Superior temporal gyrus (tissue), 1 donor: Measurements from ENCODE around the gene FGD6.

Source experiments
- DNase-seq: peaks from one replicate; pipeline ENCODE4 v3.0.0-alpha.2; 2016; ENCODE audit errors: extremely low spot score

The FGD6 gene

DNA sequence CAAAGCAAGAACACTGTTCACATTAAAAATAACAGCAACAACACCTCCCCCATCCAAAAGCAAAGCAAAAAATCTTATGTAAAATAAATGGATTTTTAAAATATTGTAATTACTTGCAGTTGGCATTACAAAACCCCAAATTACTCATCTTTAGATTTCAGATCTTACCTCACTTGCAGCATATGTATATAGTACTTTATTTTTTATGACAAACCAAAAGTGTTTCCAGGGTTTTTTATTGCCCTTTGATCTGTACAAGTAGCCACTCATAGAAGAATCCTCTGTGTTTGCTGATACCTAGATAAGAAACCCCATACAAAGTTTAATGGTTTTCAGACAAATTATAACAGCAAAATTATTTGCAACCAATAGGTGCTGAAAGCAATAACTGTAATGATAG, 131.7 kb downstream of the FGD6 start:
- DNase-seq, result no peak

DNA sequence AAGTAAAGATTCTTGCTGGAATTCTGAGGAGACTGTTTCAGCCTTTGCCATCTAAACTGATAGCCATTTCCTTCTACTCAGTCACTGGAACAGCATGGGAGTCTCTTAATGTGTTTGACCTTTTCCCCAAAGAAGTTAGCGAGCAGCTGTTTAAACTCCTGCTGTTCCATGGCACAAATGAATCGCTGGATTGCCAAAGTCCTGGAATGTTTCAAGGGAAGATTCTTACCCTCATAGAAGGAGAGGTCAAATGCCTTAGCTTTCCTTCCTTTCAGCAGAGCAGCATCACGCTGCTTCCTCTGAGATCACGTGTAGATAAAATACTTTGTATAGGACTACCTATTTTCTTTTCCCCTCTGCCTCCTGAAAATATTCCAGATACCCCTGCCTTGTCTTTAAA, 133.3 kb downstream of the FGD6 start:
- no peak for DNase-seq

DNA sequence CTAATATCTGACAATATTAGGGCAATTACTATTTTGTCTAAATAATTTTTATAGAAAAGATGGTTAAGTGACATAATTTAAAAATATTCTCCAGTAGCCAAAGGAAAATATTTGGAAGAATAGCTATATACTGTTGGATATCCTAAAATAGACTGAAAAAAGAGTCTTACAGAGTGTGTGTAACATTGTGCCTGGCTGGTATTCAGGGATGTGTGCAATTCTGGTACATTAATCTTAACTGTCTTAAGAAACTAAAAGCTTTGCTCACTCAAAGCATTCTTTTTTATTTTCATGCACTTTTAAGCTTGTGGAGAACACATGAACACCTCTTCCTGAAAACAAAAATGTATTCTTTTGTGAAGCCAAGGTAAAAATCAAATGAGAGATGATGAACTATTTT, 133.8 kb downstream of the FGD6 start:
- DNase-seq, result no peak

DNA sequence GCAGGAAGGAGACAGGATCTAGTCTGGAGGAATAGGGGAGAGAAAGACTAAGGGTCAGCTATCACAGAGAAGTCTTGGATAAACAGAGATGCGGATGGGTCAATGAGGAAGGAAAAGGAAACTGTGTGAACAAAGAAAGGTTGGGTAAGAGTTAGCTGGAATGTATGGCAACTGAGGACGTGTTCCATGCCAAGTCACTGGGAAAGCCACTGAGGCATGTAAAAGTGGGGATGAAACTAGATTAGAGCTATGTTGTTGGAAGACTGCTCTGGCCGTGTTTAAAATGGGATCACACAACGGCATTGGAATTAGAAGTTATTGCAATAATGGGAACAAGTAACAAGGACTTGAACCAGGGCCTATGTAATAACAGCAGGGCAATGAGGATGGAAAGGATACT, 139.9 kb downstream of the FGD6 start:
- no peak for DNase-seq

DNA sequence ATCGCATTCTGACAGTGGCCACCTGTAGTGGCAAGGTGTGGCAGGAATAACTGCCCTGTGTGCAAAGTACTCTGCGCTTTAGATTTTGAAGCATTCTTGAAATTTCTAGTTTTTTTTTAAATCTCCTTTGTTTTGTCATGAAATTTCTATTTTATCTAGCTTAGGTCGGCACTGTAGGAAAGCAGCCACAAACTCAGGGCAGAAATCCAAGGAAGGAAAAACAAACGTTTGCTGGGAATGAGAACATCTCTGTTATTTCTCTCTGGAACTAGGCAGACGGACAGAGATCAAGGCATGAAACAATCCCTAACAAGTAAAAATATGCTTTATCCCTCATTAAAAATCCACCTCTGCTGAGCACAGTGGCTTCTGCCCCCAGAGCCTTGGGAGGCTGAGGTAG, 142.5 kb downstream of the FGD6 start:
- no peak for DNase-seq

DNA sequence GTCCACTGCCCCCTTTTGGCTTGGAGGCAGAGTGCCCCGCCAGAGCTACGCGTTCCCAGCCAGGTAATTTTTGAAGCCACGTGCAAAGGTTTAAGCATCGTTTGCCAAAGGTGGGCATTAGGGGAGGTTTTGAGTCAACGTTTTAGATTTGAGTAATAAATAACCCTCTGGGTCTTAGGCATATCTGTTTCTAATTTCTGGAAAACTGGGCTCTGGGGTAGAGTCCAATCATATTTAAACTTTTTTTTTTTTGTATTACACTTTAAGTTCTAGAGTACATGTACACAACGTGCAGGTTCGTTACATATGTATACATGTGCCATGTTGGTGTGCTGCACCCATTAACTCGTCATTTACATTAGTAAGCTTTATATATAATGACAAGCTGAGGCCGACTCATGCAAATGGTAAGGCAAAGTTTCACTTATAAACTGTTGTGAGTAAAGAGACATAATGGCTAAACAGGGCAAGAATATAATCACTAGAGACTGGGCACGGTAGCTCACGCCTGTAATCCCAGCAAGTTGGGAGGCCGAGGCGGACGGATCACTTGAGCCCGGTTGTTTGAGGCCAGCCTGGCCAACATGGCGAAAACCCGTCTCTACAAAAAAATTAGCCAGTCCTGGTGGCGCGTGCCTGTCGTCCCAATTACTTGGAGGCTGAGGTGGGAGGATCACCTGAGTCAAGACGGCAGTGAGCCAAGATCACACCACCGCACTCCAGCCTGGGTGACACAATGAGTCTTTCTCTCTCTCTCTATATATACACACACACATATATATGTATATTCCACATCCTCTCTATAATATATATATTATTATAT, 143.4 kb downstream of the FGD6 start:
- DNase-seq, result no peak

DNA sequence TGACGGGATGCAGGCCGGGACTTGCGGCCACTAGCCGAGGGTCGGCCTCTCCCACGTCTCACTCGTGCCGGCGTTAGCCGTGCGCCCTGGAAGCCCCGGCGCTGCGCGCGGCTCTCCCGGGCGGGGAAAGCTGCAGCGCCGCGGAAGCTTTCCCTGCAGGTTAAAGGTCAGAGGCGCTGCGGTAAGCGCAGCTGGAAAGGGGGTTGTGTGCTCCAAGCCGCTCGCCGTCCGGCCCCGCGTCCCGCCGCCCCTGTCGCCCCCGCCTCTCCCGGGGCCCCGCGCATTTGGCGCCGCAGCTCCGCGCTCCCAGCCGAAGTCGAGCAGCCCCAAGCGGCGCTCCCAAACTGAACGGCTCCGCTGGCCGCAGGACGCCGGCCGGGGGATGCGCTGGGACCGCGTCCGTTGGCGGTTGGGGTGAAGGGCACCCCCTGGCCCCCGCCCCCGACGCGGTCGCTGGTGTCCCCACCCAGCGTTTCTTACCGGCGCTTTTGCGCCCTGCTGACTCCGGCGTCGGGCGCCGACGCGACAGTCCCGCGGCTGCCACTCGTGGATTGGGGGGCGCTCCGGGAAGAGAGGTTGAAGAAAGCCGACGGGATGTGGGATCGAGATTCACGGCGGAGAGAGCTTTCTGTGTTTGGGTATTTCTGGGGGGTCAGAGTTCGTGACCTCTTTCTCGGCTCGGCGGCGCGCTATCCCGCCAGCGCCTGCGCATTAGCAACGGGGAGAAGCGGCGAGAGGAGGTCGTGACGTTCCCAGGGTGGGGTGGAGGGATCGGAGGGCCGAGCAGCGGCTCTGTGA, 144.2 kb downstream of the FGD6 start, which contains the start of gene NR2C1:
NR2C1 (minus strand) TSS at position 719 of the 798 bp plus-strand sequence. CDS start 6,234 bp downstream, outside the sequence.
- DNase-seq, result peak; percentile 91

DNA sequence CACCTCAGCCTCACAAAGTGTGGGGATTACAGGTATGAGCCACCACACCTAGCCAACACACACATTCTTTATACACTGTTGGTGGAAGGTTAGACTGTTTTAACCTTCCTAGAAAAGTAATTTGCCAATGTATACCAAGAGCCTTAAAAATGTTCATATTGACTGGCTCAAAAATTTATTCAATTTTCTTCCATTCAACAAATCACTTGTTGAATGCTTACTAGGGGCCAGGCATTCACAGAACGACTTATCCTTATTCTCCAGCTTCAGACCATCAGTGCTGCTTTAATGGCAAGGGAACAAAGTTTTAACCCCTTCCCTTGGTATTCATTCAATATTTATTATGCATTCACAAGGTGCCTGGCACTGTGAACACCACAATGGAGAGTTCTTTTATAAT, 146.9 kb downstream of the FGD6 start:
- no peak for DNase-seq

DNA sequence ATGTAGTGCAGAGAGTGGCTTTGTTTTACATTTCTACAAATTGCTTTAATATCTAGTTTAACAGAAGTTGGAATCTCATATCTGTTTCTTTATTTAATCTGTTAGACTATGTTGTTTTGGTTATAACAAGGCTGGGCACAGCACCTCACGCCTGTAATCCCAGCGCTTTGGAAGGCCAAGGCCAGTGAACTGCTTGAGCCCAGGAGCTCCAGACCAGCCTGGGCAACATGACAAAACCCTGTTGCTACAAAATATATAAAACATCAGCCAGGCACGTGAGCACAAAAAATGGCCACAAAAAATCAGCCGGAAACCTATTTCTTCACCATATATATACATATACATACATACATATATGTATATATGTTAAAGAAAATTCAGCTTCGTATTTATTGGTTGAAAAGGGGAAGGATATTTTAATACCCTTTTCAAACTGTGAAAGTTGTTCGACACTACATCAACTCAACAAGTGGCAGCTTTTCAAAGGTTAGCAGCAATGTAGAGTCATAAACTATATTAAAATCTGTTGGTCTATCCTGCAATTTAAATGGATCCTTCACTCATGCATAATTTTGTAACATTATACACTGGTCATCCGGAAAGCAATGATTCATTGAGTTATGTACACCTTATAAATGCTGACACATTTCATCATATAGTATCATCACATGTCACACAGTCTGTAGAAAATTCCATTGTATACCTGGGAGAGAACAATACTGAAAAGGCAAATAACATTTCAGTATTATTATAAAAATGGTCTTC, 151.0 kb downstream of the FGD6 start:
- no peak for DNase-seq

DNA sequence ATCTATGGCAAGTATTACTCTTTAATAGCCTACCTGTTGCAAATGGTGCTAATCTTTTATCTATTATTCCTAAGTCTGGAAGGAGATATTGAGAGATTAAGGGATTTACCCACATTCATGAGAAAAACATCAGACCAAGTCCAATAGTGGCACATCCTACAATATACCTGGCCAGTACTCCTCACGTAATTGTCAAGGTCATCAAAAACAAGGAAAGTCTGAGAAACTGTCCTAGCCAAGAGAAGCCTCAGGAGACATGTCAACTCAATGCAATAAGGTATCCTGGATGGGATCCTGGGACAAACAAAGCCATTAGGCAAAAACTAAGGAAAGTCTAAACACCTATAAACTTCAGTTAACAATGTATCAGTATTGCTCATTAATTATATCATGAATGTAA, 156.3 kb downstream of the FGD6 start:
- no peak for DNase-seq

DNA sequence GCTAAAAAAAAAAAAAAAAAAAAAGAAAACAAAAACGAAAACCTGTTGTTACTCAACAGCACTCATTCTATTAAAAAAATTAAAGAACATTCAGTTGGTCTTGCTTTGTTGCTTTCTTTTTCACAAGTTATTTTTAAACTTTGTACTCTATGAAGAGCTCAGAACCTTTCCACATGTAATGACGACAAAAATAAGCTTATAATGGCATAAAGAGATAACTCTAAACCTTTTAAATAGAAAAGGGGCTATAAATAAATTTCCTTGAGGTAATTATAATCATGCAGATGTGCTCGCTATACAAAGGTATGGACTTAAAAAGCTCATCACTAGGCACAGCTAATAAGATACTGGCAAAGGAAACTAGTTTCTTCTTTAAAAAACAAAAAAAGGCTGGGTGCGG, 157.3 kb downstream of the FGD6 start:
- DNase-seq, result no peak

DNA sequence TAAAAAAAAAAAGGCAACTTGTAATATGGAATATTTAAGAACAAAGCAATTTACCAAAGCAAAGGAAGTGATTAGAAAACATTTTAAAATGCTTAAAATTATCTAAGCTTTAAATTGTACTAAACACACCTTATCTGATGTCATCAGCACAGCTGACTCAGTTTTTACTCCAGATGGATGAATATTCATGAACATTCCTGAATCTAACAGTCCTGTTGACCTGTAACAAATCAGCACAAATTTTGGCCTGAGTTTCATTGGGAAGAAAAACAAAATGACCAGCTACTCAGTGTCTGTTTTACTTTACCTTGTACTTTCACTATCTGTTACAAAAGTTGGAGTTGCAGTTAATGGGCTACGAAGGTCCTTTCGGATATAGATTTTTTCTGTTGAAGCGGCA, 159.8 kb downstream of the FGD6 start:
- DNase-seq, result no peak

DNA sequence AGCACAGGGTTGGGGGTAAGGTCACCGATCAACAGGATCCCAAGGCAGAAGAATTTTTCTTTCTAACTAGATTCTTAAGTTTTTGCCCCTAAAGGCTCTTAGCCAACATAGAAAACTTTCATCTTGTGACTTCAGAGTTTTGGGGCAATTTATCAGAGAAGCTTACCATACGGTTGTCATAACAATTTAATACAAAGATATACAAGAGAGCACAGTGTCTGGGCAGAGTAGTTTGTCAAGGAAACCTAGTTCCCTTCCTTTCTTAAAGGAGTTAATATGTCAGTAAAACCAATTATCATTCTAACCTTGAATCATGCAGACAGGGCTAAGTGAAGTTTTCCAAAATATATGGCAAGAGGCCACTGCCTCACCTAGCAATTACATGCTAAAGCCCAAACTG, 162.2 kb downstream of the FGD6 start:
- DNase-seq, result no peak

DNA sequence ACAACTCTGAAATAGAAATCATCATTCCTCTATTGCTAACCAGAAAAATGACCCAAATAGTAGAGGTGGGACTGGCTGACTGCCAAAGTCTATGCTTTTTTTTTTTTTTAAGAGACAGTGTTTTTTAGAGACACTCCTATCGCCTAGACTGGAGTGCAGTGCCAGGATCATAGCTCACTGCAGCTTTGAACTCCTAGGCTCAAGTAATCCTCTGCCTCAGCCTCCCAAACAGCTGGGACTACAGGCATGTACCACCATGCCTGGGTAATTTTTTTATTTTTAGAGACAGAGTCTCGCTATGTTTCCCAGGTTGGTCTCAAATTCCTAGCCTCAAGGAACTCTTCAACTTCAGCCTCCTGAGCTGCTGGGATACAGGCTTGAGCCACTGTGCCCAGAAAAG, 163.1 kb downstream of the FGD6 start:
- DNase-seq, result no peak

DNA sequence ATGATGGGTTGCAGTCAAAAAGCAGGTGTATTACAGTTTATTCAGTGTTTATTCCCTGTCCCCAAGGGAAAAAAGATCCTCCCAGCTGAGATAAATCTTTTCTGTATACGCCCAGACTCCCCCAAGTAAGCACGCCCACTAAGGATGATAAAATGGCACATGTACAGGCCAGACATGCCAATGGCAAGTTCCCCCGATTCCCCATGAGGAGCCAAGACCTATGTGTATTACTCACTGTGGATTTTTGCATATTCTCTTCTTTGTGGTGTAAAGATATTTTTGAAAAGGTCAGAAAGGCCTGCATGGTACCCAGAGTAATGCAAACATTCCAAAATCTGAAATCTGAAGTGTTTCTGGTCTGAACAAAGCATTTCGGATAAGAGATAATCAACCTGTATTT, 166.0 kb downstream of the FGD6 start:
- DNase-seq, result no peak

DNA sequence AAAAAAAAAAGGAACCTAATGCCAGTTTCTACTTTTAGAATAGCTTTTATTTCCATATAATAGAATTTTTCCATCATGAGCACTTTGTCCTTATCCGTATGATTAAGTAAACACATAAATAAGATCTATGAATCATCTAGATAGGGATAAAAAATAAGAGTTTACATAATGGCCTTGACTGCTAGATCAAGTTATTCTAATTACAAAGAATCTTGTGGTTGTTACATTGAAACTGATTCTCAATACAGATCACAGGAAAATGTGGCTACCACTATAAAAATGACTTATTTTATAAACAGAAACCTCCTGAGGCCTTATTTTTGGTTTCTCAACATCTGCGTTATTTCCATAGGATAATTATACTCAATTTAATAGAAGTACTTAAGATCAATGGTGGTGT, 179.4 kb downstream of the FGD6 start:
- no peak for DNase-seq

DNA sequence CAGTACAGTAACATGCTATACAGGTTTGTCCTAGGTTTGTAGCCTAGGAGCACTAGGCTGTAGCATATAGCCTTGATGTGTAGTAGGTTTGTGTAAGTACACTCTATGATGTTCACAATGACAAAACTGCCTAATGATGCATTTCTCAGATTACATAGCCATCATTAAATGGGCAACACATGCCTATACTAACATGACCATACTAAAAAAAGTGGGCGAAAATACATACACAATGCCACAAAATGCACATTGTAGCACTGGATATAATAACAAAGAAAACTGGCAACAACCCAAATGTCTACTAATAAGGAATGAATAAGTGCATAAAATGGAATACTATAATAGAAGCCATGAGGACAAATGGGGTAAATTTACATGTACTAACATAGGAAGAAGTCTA, 182.5 kb downstream of the FGD6 start:
- no peak for DNase-seq
